Measurements from ENCODE around the gene VKORC1L1.
"Not testable (repeated sequence)": the region's sequence is repeated elsewhere in the genome, so short reads cannot be mapped to it uniquely, and the experiment has no call there.

- TF ChIP-seq CTCF (conservative IDR thresholded peaks at IDR 0.05; ENCODE audit: low read length); EZH2phosphoT487 (IDR thresholded peaks at IDR 0.05; ENCODE audit: borderline replicate concordance): not testable (repeated sequence)
Observed at GRCh38 chr7:65994984-65995383, 122.1 kb downstream of the VKORC1L1 start.
